GM12874 (cell line): ENCODE results near the gene IL4I1.

Source experiments
- TF ChIP-seq, protein P1 (sequence below): IDR thresholded peaks from 2 replicates; pipeline ENCODE4 v1.5.1; 2011; ENCODE audit warnings: low read depth, mild to moderate bottlenecking, control low read depth, low read length, moderate library complexity; ENCODE audit not compliant: insufficient read depth

The IL4I1 gene

DNA sequence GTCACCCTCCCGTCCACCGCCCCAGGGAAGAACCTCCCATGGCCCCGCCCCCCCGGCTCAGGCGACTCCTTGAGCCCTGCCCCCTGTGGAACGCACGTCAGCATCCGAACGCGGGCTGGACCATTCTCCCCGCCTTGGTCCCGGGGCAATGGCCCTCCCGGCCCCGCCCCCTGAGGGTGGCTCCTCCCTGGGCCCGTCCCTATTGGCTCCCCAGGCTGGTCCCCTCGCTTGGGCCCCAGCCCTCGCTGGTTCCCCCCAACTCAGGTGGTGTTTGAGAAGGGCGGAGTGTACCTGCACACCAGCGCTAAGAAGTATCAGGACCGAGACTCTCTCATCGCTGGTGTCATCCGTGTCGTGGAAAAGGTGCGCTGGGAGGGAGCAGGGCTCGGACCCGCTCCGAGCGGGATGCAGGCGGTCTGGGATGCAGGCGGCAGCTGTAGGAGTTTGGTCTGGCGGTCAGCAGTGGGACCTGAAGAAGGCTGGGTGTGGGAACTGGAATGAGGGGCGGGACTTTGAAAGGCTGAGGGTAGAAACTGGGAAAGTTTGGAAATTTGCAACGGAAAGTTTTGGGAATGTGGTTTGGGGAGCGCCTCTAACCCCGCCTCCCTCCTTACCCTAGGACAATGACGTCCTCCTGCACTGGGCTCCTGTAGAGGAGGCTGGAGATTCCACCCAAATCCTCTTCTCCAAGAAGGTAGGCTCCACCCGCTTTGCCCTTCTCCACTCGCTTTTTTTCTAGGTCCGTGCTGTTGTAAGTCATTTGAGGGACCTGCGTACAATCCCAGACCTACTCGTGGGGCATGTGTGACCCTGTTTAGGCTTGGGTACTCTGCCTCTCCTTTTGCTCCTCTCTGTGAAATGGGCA, 18.6 kb downstream of the IL4I1 start:
- TF ChIP-seq, protein P1, sequence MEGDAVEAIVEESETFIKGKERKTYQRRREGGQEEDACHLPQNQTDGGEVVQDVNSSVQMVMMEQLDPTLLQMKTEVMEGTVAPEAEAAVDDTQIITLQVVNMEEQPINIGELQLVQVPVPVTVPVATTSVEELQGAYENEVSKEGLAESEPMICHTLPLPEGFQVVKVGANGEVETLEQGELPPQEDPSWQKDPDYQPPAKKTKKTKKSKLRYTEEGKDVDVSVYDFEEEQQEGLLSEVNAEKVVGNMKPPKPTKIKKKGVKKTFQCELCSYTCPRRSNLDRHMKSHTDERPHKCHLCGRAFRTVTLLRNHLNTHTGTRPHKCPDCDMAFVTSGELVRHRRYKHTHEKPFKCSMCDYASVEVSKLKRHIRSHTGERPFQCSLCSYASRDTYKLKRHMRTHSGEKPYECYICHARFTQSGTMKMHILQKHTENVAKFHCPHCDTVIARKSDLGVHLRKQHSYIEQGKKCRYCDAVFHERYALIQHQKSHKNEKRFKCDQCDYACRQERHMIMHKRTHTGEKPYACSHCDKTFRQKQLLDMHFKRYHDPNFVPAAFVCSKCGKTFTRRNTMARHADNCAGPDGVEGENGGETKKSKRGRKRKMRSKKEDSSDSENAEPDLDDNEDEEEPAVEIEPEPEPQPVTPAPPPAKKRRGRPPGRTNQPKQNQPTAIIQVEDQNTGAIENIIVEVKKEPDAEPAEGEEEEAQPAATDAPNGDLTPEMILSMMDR, result no peak

DNA sequence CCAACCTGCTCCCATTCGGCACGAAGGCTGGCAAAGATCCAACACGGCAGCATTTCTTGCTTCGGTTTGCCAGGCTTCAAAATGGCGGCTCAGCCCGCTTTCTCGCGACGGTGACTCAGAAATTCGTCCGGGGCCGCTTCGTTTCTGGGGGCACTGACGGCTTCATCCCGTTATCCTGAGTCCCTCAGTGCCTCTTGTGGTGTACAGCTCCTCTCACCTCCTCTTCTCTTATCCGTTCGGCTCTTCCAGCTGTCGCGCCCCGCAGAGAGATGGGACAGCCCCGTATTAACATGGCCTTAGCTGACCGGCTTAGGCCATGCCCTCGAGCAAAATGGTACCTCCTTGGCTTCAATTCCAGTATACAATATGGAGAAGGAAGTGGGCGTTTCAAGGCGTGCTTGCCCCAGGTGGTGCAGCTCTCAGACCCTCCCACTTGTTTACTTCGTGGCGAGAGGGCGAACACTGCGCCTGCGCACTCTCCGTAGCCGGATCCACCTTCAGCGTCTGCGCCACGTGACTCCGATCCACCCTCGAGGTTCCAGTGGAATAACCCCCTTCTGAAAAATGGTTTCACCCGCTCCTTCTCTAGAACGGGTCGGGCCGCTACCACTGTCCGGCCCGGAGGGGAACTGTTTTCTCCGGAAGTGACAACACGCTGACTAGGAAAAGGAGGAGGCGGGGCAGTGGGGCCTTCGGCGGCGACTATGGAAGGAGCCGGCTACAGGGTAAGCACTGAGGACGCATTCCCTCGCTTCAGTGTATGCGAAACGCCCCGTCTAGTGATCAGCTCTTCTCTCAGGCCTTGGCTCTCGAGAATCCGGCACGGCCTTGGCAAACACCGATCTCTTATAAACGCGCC, 19.4 kb downstream of the IL4I1 start, which contains the start of the genes AKT1S1 and TBC1D17:
TSS of gene AKT1S1 (minus strand) at position 336 of the 859 bp plus-strand sequence. CDS start 4,060 bp downstream, outside the sequence.
TSS of gene TBC1D17 (plus strand) at position 683 of the 859 bp plus-strand sequence. CDS start at position 705, 22 bp downstream.
- TF ChIP-seq, protein P1, result no peak

DNA sequence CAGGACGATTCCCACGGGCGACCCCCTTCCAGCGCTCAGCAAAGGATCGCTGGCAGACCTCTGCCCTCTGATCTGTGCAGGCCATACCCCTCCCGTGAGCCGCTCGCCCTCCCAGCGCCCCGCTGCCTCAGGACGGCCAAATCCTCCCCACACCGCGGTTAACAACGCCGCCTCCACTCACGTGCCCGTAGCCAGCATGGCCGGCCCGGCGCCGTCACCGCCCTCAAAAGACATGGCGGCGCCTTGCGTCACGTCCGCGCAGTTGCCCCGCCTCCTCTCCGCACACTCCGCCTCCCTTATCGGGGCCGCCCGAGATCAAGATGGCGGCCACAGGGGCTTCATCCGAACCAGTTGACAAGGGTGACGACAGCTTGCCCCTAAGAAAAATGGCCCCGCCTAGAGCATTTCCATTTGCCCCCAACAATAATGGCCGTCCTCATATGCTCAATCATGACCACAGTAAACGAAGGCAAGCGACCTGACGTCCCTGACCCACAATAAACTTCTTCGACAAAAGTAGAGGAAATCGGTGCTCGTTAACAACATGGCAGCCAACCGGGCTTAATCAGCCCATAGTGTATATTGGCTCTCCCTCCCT, 20.2 kb downstream of the IL4I1 start:
- TF ChIP-seq, protein P1, result no peak

DNA sequence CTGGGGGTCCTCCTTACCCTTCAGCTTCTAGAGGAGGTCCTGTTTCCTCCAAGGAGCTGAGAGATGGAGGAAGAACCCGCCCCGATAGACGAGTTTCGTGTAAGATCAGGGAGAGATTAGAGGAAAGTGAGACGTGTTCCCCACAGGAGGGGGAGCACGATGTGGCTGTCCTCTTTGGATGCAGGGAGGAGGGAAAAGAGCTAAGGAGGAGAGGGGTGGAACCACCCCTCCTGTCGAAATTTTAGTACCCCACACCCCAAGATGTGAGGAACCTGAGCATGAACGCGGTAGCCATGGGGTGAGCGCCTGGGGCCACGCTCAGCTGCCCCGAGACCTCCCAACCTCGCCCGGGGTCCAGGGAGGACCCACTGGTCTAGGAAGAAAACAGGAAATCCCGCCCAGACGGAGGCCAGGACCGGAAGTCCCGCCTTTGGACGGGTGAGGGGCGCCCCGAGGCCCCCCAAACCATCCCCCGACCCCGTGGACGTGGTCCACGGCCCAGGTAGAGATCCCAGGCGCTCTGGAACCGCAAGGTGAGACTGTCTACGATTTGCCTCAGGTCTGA, 20.7 kb downstream of the IL4I1 start:
- TF ChIP-seq, protein P1, result no peak

DNA sequence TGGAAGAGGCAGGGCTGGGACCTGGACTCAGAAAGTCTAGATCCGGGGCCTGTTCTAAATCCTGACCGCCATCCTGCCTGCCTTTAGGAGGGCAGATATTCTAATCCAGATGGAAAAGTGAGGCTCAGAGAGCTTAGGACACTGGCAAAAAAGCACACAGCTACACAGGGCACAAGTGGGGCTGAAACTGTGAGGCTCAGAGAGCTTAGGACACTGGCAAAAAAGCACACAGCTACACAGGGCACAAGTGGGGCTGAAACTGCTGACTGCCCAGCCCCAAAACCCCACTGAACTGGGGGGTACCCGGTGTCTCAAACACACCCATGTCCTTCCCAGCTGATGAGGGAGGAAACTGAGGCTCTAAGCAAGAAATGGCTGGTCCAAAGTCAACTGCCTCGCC, 21.5 kb downstream of the IL4I1 start:
- TF ChIP-seq, protein P1, result no peak

DNA sequence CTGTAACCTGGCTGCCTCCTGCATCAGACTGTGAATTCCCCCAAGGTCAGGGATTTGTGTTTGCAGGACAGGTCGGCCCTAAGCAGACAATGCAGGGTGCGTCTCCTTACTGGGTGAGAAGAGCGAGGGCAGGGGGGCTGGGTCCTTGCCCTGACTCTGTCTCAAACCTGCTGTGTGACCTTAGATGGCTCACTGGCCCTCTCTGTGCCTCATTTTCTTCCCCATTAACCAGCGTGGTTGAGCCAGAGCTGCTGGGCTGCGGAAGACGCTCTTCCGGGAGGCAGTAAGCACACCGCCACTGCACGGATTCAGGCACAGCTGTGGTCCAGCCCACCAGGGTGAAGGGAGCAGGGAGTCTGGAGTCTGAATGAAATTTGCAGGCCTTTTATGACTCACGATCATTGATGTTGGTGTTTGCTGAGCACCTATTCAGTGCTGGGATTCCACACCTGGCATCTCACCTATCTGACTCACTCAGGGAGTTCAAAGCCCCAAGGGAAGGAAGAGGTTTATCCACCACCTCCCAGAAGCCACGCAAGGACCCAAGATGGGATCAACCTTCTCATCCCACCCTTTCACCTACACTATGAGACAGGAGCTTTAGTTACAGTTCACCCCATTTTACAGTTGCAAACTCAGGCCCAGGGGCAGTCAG, 22.1 kb downstream of the IL4I1 start:
- TF ChIP-seq, protein P1, result no peak
